Uterus (tissue), 4 donors: ENCODE results near the gene PCYOX1L. TPM values are rescaled to one million over a fixed set of nuclear protein-coding genes. Genes with fewer than 3 reads are reported as not detected.

ENCODE experiments used
- DNase-seq, 2 donors: peaks; one replicate each; pipeline ENCODE4 v3.0.0-alpha.2; 2019 to 2020
- H3K27ac ChIP-seq, 2 donors: fragments of 200-600 bp; sonication (generic); 1 replicate in 1 of 2; 2 replicates in 1 of 2; pipeline ENCODE4 v1.5.1; 2016 to 2018
- H3K27me3 ChIP-seq, 2 donors: fragments of 200-600 bp; sonication (generic); one replicate each; pipeline ENCODE4 v1.5.1; 2018 to 2019; ENCODE audit warnings: control low read depth in 1 of 2
- H3K36me3 ChIP-seq, 2 donors: fragments of 200-600 bp; sonication (generic); one replicate each; pipeline ENCODE4 v1.5.1; 2019; ENCODE audit warnings: control low read depth in 1 of 2
- H3K4me1 ChIP-seq, 2 donors: fragments of 200-600 bp; sonication (generic); one replicate each; pipeline ENCODE4 v1.5.1; 2018 to 2019; ENCODE audit warnings: control low read depth in 1 of 2
- H3K4me3 ChIP-seq, 2 donors: fragments of 200-600 bp; sonication (generic); 1 replicate in 1 of 2; 2 replicates in 1 of 2; pipeline ENCODE4 v1.5.1; 2018 to 2019; ENCODE audit warnings: mild to moderate bottlenecking in 1 of 2
- H3K9me3 ChIP-seq, 2 donors: fragments of 200-600 bp; sonication (generic); one replicate each; pipeline ENCODE4 v1.5.1; 2019; ENCODE audit warnings: control low read depth in 1 of 2
- CTCF ChIP-seq, 4 experiments: fragments of 200-600 bp in 2 of 4; fragments of 450-650 bp in 2 of 4; sonication (generic) in 2 of 4; IDR thresholded peaks; one replicate each; pipeline ENCODE4 v1.5.1; 2016 to 2019; ENCODE audit warnings: antibody characterized with exemption in 4 of 4, mild to moderate bottlenecking in 2 of 4, moderate library complexity in 1 of 4
- POLR2A ChIP-seq, 2 donors: fragments of 450-650 bp; IDR thresholded peaks; one replicate each; pipeline ENCODE4 v1.6.1; 2016; ENCODE audit warnings: antibody characterized with exemption in 2 of 2, mild to moderate bottlenecking in 1 of 2, moderate library complexity in 1 of 2
- intact Hi-C: fragments of 100-400 bp; cut with DNase I; formaldehyde crosslinking; loops from one replicate; pipeline ENCODE4 v1.15.1; 2023; ENCODE audit warnings: low total_unique reads
- total RNA-seq, 4 donors: library from RNA; depleted of rRNA in 3 of 4; stranded (reverse); fragments of >200 nt in 3 of 4; gene quantifications; one replicate each; pipeline versions ENCODE4 v1.1.0 to v1.2.4, GENCODE V29; 2014 to 2023
- donor health status: DM: yes; HTN: yes; CAD: no.

PCYOX1L gene
- total RNA-seq, 4 donors from 2014 or later, result 0.59 to 8.6 (median 5.9) TPM

GRCh38 chr5:149345147-149345891 lies 12.5 kb upstream of the PCYOX1L start, which contains the start of gene GRPEL2:
TSS of gene GRPEL2 (plus strand) at chr5:149345499. CDS start at chr5:149345540, 41 bp downstream.
- H3K27me3 ChIP-seq, result no peaks in the 10 kb centered on the region
- TF ChIP-seq CTCF (IDR thresholded peaks at IDR 0.05) (no peak), POLR2A (IDR thresholded peaks at IDR 0.05) (peak; percentile 63 to 69)
- no peaks in the 10 kb centered on the region for H3K9me3 ChIP-seq
- intact Hi-C loops, result no loop called here
- H3K4me3 ChIP-seq, result peak within 1 kb of the TSS; percentile 55 to 85
- H3K27ac ChIP-seq, result peak within 1 kb of the TSS; percentile 86 to 88
- peaks cover 4 to 7% of the 10 kb centered on the region in 2 donors for H3K4me1 ChIP-seq
- no peaks in the 10 kb centered on the region for H3K36me3 ChIP-seq
- DNase-seq, result peak; percentile 95 to 96

DNA sequence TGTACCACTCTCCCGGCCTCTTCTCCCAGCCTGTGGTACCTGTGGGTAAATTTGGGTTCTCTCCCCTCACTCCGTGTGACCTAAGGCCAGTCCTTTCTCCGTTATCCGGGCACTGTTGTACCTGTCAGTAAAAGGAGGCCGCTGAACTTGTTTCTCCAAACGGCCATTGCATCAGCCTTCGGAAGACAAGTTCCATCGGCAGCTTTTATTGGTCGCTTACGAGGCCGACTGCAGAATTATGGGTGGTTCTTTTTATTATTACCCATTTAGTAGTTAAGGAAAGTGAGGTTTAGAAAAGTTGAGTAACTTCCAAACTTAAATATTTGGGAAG lies 12.0 kb upstream of the PCYOX1L start:
- Histone ChIP-seq H3K4me3 (peak overlapping the region; percentile 55 to 85), H3K27ac (peak overlapping the region; percentile 86 to 88), H3K4me1 (peaks cover 4 to 7% of the 10 kb centered on the region in 2 donors), H3K36me3 (no peaks in the 10 kb centered on the region), H3K27me3 (no peaks in the 10 kb centered on the region), H3K9me3 (no peaks in the 10 kb centered on the region)
- intact Hi-C loops, result no loop called here
- TF ChIP-seq POLR2A (IDR thresholded peaks at IDR 0.05), result no peak
- TF ChIP-seq CTCF (IDR thresholded peaks at IDR 0.05), result no peak
- DNase-seq, result no peak

DNA sequence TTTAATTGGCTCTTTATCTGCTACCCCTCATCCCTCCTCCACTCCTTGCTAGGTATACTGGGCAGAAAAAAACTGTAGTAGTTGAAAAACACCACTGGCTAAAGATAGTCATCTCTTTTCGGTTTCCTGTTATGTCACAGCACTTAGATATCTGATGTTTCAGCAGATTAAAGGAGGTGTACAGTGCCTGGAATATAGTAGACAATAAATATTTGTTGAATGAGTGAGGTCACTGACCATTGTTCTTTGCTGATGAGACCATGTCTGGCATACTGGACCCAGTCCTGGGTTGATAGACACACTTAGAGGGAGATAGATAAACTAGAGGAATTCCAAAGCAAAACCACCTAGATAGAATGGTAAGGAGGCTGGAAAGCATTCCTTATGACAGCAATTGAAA lies 9.3 kb upstream of the PCYOX1L start:
- no peak for DNase-seq
- Histone ChIP-seq H3K9me3 (no peaks in the 10 kb centered on the region), H3K27me3 (no peaks in the 10 kb centered on the region), H3K4me1 (peaks cover 4 to 7% of the 10 kb centered on the region in 2 donors), H3K36me3 (no peaks in the 10 kb centered on the region), H3K27ac (no peak overlapping the region), H3K4me3 (no peak overlapping the region)
- intact Hi-C loops, result no loop called here
- no peak for TF ChIP-seq POLR2A (IDR thresholded peaks at IDR 0.05)
- no peak for TF ChIP-seq CTCF (IDR thresholded peaks at IDR 0.05)

DNA sequence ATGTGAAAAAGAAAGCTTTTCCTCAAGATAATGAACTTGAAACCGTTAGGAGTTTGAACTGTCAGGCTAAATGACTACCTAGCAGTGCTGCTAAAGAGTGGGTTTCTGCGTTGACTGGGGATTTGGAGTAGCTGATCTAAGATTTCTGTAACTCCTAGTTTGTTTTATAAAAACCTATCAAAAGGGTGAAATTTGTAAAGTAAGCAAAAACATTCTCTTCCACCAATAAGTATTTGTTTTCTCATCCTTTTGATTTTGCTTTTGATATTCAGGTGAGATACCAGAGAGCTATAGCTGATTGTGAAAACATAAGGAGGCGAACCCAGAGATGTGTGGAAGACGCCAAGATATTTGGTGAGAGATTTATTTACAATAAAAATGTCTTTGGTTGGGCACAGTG lies 8.5 kb upstream of the PCYOX1L start:
- H3K36me3 ChIP-seq, result no peaks in the 10 kb centered on the region
- H3K27ac ChIP-seq, result no peak overlapping the region
- intact Hi-C loops, result no loop called here

More for the DNA sequence above, 8.5 kb upstream of the PCYOX1L start:
- TF ChIP-seq POLR2A (IDR thresholded peaks at IDR 0.05), result no peak
- no peak for TF ChIP-seq CTCF (IDR thresholded peaks at IDR 0.05)
- H3K4me3 ChIP-seq, result no peak overlapping the region
- H3K4me1 ChIP-seq, result peaks cover 2 to 7% of the 10 kb centered on the region in 2 donors
- H3K27me3 ChIP-seq, result no peaks in the 10 kb centered on the region
- DNase-seq, result no peak
- H3K9me3 ChIP-seq, result no peaks in the 10 kb centered on the region
